ENCODE measurements around the gene COMMD3. TPM values are rescaled to one million over a fixed set of nuclear protein-coding genes. Genes with fewer than 3 reads are reported as not detected.

COMMD3 gene
- total and polyA plus RNA-seq, 9 of the 15 experiments (the other 6 are each of a cell fraction or from before 2014, with no cell fraction given), result 50.7 to 217 (median 80.1) TPM

DNA sequence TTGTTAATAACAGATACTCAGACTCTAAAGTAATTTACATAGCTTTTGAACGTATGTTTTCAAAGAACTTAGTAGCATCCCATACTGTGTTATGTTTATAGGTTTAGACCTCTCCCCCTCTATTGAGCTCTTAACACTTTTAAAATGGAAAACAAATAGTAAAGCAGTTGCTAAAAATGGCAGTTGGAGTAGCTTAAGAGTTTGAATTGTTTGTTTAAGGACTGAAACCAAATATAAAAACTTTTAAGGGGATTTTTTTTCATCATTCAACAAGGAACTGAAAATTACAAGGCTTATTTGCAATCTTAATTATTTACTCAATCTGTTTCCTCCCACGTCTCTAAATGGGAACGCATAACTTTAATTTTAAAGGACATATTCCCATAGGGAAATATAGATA is 27.5 kb downstream of the COMMD3 start (continued):
- TF ChIP-seq, protein P1, sequence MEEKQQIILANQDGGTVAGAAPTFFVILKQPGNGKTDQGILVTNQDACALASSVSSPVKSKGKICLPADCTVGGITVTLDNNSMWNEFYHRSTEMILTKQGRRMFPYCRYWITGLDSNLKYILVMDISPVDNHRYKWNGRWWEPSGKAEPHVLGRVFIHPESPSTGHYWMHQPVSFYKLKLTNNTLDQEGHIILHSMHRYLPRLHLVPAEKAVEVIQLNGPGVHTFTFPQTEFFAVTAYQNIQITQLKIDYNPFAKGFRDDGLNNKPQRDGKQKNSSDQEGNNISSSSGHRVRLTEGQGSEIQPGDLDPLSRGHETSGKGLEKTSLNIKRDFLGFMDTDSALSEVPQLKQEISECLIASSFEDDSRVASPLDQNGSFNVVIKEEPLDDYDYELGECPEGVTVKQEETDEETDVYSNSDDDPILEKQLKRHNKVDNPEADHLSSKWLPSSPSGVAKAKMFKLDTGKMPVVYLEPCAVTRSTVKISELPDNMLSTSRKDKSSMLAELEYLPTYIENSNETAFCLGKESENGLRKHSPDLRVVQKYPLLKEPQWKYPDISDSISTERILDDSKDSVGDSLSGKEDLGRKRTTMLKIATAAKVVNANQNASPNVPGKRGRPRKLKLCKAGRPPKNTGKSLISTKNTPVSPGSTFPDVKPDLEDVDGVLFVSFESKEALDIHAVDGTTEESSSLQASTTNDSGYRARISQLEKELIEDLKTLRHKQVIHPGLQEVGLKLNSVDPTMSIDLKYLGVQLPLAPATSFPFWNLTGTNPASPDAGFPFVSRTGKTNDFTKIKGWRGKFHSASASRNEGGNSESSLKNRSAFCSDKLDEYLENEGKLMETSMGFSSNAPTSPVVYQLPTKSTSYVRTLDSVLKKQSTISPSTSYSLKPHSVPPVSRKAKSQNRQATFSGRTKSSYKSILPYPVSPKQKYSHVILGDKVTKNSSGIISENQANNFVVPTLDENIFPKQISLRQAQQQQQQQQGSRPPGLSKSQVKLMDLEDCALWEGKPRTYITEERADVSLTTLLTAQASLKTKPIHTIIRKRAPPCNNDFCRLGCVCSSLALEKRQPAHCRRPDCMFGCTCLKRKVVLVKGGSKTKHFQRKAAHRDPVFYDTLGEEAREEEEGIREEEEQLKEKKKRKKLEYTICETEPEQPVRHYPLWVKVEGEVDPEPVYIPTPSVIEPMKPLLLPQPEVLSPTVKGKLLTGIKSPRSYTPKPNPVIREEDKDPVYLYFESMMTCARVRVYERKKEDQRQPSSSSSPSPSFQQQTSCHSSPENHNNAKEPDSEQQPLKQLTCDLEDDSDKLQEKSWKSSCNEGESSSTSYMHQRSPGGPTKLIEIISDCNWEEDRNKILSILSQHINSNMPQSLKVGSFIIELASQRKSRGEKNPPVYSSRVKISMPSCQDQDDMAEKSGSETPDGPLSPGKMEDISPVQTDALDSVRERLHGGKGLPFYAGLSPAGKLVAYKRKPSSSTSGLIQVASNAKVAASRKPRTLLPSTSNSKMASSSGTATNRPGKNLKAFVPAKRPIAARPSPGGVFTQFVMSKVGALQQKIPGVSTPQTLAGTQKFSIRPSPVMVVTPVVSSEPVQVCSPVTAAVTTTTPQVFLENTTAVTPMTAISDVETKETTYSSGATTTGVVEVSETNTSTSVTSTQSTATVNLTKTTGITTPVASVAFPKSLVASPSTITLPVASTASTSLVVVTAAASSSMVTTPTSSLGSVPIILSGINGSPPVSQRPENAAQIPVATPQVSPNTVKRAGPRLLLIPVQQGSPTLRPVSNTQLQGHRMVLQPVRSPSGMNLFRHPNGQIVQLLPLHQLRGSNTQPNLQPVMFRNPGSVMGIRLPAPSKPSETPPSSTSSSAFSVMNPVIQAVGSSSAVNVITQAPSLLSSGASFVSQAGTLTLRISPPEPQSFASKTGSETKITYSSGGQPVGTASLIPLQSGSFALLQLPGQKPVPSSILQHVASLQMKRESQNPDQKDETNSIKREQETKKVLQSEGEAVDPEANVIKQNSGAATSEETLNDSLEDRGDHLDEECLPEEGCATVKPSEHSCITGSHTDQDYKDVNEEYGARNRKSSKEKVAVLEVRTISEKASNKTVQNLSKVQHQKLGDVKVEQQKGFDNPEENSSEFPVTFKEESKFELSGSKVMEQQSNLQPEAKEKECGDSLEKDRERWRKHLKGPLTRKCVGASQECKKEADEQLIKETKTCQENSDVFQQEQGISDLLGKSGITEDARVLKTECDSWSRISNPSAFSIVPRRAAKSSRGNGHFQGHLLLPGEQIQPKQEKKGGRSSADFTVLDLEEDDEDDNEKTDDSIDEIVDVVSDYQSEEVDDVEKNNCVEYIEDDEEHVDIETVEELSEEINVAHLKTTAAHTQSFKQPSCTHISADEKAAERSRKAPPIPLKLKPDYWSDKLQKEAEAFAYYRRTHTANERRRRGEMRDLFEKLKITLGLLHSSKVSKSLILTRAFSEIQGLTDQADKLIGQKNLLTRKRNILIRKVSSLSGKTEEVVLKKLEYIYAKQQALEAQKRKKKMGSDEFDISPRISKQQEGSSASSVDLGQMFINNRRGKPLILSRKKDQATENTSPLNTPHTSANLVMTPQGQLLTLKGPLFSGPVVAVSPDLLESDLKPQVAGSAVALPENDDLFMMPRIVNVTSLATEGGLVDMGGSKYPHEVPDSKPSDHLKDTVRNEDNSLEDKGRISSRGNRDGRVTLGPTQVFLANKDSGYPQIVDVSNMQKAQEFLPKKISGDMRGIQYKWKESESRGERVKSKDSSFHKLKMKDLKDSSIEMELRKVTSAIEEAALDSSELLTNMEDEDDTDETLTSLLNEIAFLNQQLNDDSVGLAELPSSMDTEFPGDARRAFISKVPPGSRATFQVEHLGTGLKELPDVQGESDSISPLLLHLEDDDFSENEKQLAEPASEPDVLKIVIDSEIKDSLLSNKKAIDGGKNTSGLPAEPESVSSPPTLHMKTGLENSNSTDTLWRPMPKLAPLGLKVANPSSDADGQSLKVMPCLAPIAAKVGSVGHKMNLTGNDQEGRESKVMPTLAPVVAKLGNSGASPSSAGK (IDR thresholded peaks at IDR 0.05), result no peak
- no peak for TF ChIP-seq SMAD1 (IDR thresholded peaks at IDR 0.05; ENCODE audit: low read depth, low read length, partially characterized antibody)
- TF ChIP-seq ZNF584 (CRISPR knock-in tag; IDR thresholded peaks at IDR 0.05; ENCODE audit: low read depth), result no peak
- TF ChIP-seq EWSR1 (IDR thresholded peaks at IDR 0.05; ENCODE audit: borderline replicate concordance, low read depth, partially characterized antibody), result no peak
- no peak for TF ChIP-seq SRSF1 (IDR thresholded peaks at IDR 0.05; ENCODE audit: low read depth, low read length)
- no peak for TF ChIP-seq RBM15 (IDR thresholded peaks at IDR 0.05; ENCODE audit: insufficient read depth, low read length)
- no peak for TF ChIP-seq TFAM (CRISPR knock-in tag; conservative IDR thresholded peaks at IDR 0.05)
- no peak for TF ChIP-seq BDP1 (IDR thresholded peaks at IDR 0.05; ENCODE audit: insufficient read depth, insufficient read length)
- no peak for TF ChIP-seq HMG20B (CRISPR knock-in tag; IDR thresholded peaks at IDR 0.05)

Data from K562 (cell line).